Retina (tissue), 1 donor: ENCODE results near the gene AKR1C2.
"Not testable (repeated sequence)": the region's sequence is repeated elsewhere in the genome, so short reads cannot be mapped to it uniquely, and the experiment has no call there.

ENCODE experiments used
- DNase-seq: peaks from one replicate; pipeline ENCODE4 v3.0.0-alpha.2; 2016

AKR1C2 gene

GRCh38 chr10:4984971-4985594, 18.6 kb downstream of the AKR1C2 start:
- DNase-seq, result no peak

- no peak for DNase-seq
Observed at GRCh38 chr10:4984223-4984622, 19.4 kb downstream of the AKR1C2 start.

DNA sequence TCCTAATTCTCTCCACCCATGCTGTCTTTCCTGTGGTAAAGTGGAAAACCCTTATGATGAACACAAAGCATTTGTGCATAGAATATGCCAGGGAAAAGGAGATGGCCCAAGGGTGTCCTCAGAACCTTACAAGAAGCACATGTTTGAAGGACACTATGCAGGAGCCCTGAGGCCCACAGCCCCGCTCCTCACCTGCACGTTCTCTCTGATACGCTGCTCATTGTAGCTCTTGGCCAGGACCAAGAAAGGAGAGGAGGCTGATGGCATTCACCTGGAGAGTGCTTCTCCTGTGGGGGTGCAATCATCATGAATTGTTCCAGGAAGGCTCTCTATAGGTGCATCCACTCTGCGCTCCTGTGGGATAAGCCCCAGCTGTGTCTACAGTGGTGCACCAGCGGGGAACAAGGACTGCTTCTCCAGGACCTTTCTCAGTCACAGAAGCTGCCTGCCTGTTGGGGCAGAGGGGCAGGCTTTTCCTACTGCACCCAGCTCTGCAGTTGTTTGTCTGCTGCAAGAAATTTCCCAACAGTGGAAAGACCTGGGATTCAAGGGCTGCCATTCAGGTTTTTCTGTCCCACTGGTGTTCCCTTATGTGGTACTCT, 19.9 kb downstream of the AKR1C2 start:
- no peak for DNase-seq

GRCh38 chr10:4982764-4983226, 20.9 kb downstream of the AKR1C2 start:
- DNase-seq, result no peak

DNA sequence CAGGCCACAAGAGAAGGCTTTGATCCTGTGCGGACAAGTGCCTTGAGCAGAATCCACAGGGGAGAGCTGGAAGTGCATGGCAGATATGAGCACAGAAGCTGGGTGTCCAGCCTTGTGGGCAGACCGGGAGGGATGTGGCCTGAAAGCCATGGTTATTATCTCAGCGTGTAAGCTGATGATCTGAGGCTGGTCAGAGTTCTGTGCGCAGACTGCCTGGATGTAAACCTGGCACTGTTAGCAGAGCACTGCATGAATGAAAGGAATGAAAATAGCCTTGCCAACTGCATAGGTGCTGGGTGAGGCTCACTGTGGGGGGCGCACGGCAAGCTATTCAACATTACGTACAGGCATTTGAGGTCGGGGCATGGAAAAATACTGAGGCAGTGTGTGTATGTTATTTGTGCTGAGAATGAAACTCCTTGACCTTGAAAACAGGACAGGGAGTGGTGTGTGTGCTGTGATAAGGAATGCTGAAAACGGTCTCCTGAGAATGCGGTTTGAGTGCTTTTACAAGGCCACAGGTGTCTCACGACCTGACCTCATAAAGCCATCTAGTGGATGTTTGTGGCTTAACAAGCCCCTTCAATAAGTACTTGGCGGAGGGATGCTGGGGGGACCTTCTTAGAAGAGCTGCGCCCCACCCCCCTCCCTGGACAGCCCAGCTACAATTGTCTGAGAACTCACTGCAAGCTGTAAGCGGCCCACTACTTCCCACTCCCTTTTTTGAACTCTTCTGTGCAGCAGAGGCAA, 21.8 kb downstream of the AKR1C2 start:
- no peak for DNase-seq

GRCh38 chr10:4980793-4981192, 22.9 kb downstream of the AKR1C2 start:
- no peak for DNase-seq

- DNase-seq, result no peak
Observed at GRCh38 chr10:4978870-4979269, 24.8 kb downstream of the AKR1C2 start.

GRCh38 chr10:4977025-4977424, 26.6 kb downstream of the AKR1C2 start:
- no peak for DNase-seq

- DNase-seq, result not testable (repeated sequence)
Observed at GRCh38 chr10:4974400-4974799, 29.3 kb downstream of the AKR1C2 start.

DNA sequence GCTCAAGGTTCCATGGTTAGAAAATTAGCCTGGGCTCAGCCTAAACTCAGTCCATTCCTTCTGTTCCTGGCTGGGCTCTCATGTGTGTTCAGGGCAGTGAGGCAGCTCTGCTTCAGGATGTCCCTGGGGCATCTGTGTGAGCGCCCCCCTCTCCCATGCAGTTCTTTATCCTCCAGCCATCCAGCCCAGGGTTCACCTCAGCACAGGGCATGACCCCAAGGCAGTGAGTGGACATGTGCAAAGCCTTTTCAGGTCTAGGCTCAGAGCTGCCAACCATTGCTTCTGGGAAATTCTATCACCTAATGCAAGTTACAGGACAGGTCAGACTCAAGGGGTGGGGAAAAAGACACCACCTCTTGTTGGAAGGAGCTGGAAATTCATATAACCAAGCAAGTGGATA, 30.4 kb downstream of the AKR1C2 start:
- not testable (repeated sequence) for DNase-seq

GRCh38 chr10:4972369-4973142, 31.1 kb downstream of the AKR1C2 start:
- DNase-seq, result not testable (repeated sequence)

- DNase-seq, result not testable (repeated sequence)
Observed at GRCh38 chr10:4970362-4970761, 33.3 kb downstream of the AKR1C2 start.

DNA sequence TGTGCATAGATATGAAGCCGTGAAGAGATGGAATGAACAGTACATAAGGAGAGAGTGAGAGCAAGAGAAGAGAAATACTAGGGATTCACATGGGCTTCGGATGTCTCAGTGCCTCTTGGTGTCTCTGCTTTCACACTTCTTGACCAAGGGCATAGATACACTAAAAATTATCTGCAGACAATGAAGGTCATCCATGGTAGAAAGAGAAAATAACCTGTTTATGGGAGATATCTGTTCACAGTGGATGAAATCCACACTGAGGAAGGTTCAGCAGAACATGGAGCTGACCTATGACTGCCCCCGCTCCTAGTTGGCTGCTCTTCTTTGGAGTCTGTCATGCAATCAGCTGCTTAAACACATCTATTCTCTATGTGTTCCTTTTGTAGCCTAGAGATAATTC, 34.4 kb downstream of the AKR1C2 start:
- not testable (repeated sequence) for DNase-seq

GRCh38 chr10:4967189-4967588, 36.5 kb downstream of the AKR1C2 start:
- DNase-seq, result not testable (repeated sequence)

DNA sequence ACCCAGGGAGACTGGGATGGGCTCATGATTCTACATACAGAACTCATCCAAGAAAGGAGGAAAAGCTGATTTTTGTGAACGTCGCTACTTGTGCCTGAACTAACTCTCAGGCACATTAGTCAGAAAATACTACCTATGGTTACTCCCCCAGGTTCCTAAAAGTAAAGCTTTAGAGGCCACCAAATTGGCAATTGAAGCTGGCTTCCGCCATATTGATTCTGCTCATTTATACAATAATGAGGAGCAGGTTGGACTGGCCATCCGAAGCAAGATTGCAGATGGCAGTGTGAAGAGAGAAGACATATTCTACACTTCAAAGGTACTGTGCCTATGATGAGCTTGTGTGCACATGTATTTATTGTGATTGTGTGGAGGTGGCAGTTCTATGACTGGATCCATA, 37.9 kb downstream of the AKR1C2 start:
- DNase-seq, result not testable (repeated sequence)

GRCh38 chr10:4963815-4964154, 39.9 kb downstream of the AKR1C2 start:
- not testable (repeated sequence) for DNase-seq

DNA sequence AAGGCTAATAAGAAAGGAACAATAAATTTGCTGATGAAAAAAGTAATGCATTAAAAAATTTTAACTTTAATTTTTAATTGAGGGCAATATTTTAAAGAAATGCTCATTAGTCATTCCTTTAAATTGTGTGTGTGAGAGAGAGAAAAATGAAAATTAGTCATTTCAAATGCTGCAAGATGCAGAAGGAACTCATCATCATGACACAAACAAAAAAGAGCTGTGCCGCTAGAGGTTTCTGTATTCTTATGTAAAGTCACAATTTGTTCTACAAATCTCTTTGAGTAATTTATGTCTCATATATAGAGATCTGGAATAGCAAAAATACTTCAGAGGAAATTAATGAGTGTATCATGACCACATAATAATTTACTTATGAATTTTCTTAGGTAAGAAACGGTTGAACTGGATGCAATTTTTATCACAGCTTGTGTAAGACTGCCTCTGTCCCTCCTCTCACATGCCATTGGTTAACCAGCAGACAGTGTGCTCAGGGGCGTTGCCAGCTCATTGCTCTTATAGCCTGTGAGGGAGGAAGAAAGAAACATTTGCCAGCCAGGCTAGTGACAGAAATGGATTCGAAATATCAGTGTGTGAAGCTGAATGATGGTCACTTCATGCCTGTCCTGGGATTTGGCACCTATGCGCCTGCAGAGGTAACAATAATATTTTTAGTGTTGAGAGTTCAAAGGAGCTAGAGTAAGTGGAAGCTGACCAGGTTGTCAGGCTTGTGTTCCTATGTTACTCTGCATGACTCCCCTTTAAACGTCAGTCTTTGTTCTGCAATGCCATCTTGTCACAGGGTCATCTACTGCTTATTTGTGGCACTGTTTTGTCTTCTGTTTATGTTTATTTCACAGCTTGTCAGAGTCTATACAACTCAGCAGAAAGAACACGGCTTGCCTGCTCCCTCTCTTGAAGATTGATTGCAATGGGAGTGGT, 40.5 kb downstream of the AKR1C2 start, which contains the start of gene AKR1C1:
Gene AKR1C1 (plus strand): TSS at position 540 of the 939 bp plus-strand sequence. CDS start 30 bp downstream, at position 570.
- DNase-seq, result peak; percentile 57

DNA sequence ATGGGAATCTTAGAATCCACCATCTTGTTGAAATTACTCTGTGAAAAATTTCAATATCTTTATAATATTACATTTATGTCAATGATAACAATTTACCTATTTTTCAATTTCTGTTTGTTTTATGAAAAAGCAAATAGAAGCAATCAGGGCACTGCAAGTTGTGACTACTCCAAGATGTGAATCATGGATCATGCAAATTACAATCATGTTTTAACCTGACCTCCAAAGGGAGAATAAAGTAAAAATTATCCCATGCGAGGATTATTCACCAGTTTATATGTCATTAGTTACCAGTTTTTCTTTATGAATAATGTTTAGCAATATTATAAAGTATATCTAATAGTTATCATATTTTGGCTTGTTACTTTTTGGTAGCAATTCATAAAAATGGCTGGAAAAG, 41.3 kb downstream of the AKR1C2 start:
- DNase-seq, result not testable (repeated sequence)

- DNase-seq, result not testable (repeated sequence)
Observed at GRCh38 chr10:4961558-4961957, 42.1 kb downstream of the AKR1C2 start.

GRCh38 chr10:4956955-4957645, 46.6 kb downstream of the AKR1C2 start:
- DNase-seq, result not testable (repeated sequence)

DNA sequence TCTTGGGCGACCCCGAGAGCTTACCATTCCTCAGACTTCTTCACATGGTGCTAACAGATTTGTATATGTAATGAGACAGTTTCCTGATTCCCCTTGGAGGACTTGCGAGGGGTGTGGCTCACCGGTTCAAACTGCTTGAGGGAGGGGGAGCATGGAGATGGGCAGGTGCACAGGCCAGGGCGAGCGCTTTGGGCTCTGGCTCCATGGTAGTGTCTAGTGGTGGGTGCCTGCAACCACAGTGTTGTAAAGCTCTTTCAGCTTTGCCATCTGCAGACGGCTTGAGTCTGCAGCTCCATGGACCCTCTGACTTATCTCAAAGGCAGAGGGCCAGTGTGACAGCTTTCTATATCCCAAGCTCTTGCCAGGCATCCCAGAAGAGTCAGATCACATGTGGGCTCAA, 47.6 kb downstream of the AKR1C2 start:
- not testable (repeated sequence) for DNase-seq
